ENCODE data around the gene CACNA2D3.
"Not testable (repeated sequence)": the region's sequence is repeated elsewhere in the genome, so short reads cannot be mapped to it uniquely, and the experiment has no call there.

CACNA2D3 gene

GRCh38 chr3:54632834-54633233, 510.5 kb downstream of the CACNA2D3 start:
- no peak for DNase-seq (ENCODE audit: low read depth)
- H3K4me3 ChIP-seq (ENCODE audit: low read depth, low read length): no peak overlapping the region
- TF ChIP-seq CTCF (IDR thresholded peaks at IDR 0.05; ENCODE audit: insufficient read depth, low read depth, low read length, missing control alignments): no peak

GRCh38 chr3:54633444-54634121, 511.2 kb downstream of the CACNA2D3 start:
- no peak overlapping the region for H3K4me3 ChIP-seq (ENCODE audit: low read depth, low read length)
- no peak for DNase-seq (ENCODE audit: low read depth)
- no peak for TF ChIP-seq CTCF (IDR thresholded peaks at IDR 0.05; ENCODE audit: insufficient read depth, low read depth, low read length, missing control alignments)

GRCh38 chr3:54634122-54634469, 511.7 kb downstream of the CACNA2D3 start:
- H3K4me3 ChIP-seq (ENCODE audit: low read depth, low read length): no peak overlapping the region
- no peak for TF ChIP-seq CTCF (IDR thresholded peaks at IDR 0.05; ENCODE audit: insufficient read depth, low read depth, low read length, missing control alignments)
- no peak for DNase-seq (ENCODE audit: low read depth)

GRCh38 chr3:54639790-54640372, 517.5 kb downstream of the CACNA2D3 start:
- DNase-seq (ENCODE audit: low read depth); H3K4me3 ChIP-seq (ENCODE audit: low read depth, low read length): not testable (repeated sequence)

GRCh38 chr3:54641226-54642014, 519.1 kb downstream of the CACNA2D3 start:
- no peak for DNase-seq (ENCODE audit: low read depth)
- no peak for TF ChIP-seq CTCF (IDR thresholded peaks at IDR 0.05; ENCODE audit: insufficient read depth, low read depth, low read length, missing control alignments)
- no peak overlapping the region for H3K4me3 ChIP-seq (ENCODE audit: low read depth, low read length)

- no peak for DNase-seq (ENCODE audit: low read depth)
- no peak for TF ChIP-seq CTCF (IDR thresholded peaks at IDR 0.05; ENCODE audit: insufficient read depth, low read depth, low read length, missing control alignments)
- no peak overlapping the region for H3K4me3 ChIP-seq (ENCODE audit: low read depth, low read length)
These were observed 519.8 kb downstream of the CACNA2D3 start for GRCh38 chr3:54642147-54642546.

- TF ChIP-seq CTCF (IDR thresholded peaks at IDR 0.05; ENCODE audit: insufficient read depth, low read depth, low read length, missing control alignments): no peak
- DNase-seq (ENCODE audit: low read depth): no peak
- H3K4me3 ChIP-seq (ENCODE audit: low read depth, low read length): no peak overlapping the region
These were observed 525.4 kb downstream of the CACNA2D3 start for GRCh38 chr3:54647721-54648120.
